Pancreas (tissue), 10 donors: Measurements from ENCODE around the gene LRP1B. TPM values are rescaled to one million over a fixed set of nuclear protein-coding genes. Genes with fewer than 3 reads are reported as not detected.

ENCODE experiments used
- ATAC-seq, 4 donors: fragments of 200-7000 bp; cut with Tn5 transposase; one replicate each; pipeline versions ENCODE4 v1.8.0 to v1.9.1; 2020; ENCODE audit warnings: mild to moderate bottlenecking in 4 of 4, moderate library complexity in 4 of 4
- DNase-seq, 6 donors: peaks; one replicate each; pipeline ENCODE4 v3.0.0-alpha.2; 2020
- FAIRE-seq: peaks from 2 replicates; lab custom pipeline; 2012; peaks lifted over from hg19 to GRCh38; lab: Jason Lieb, UNC
- H3K27ac ChIP-seq, 4 donors: fragments of 200-600 bp; sonication (generic); 1 replicate in 3 of 4; 2 replicates in 1 of 4; pipeline versions ENCODE4 v1.5.0 to v1.8.0; 2020
- H3K27me3 ChIP-seq, 4 donors: fragments of 200-600 bp; one replicate each; pipeline ENCODE4 v1.8.0; 2021
- H3K36me3 ChIP-seq, 3 donors: fragments of 200-600 bp; sonication (generic) in 1 of 3; one replicate each; pipeline versions ENCODE4 v1.5.0 to v1.8.0; 2020 to 2021
- H3K4me1 ChIP-seq, 3 donors: fragments of 200-600 bp; one replicate each; pipeline ENCODE4 v1.8.0; 2021
- H3K4me3 ChIP-seq, 4 donors: fragments of 200-600 bp; sonication (generic) in 2 of 4; one replicate each; pipeline versions ENCODE4 v1.5.0 to v1.8.0; 2020 to 2021
- H3K9me3 ChIP-seq, 4 donors: fragments of 200-600 bp; one replicate each; pipeline ENCODE4 v1.8.0; 2021
- WGBS, 2 donors: extraction: QIAGEN DNeasy Blood & Tissue Kit; methylation state at CpG; one replicate each; pipeline ENCODE4 v1.1.7; 2013; 5-methylcytosine and 5-hydroxymethylcytosine counted together
- intact Hi-C, 3 donors: fragments of 100-400 bp; cut with DNase I; formaldehyde crosslinking; loops; one replicate each; pipeline versions ENCODE4 v1.11.1 to v1.14.2; 2022
- polyA plus RNA-seq, 2 donors: library from polyadenylated mRNA; stranded (reverse); fragments of 200-250 nt; gene quantifications; one replicate each; pipeline ENCODE4 v1.2.3, GENCODE V29; 2013
- total RNA-seq, 6 donors: library from RNA; stranded (reverse); fragmentation: NEBNext Ultra II Directional in 4 of 6; extraction: Animal tissue kit (Norgen Biotek cat#: 25700) in 4 of 6; gene quantifications; one replicate each; pipeline versions ENCODE4 v1.2.1 to v1.2.4, GENCODE V29; 2021 to 2023
- TF ChIP-seq, protein P1 (sequence below), 4 donors: fragments of 200-600 bp; sonication (generic) in 3 of 4; IDR thresholded peaks; one replicate each; pipeline versions ENCODE4 v1.5.0 to v1.8.0; 2021; ENCODE audit warnings: antibody characterized with exemption in 4 of 4
- donor health status: healthy with polysubstance abuse.
- donor health status: DM: no; HTN: no; CAD: no; lungs with moderate emphysema.
- donor health status: DM: no; HTN: no; CAD: no.
- donor health status: control.
- donor health status: control.
- donor health status: Bipolar disorder and iron deficiency.
- donor health status: DM: yes; HTN: yes; CAD: no.
- donor health status: DM: no; HTN: no; CAD: no.
- donor health status: DM: no; HTN: no; CAD: no.
- donor health status: DM: yes; HTN: yes; CAD: no.

Gene LRP1B
- total and polyA plus RNA-seq, 8 donors = 0.06 to 0.55 (median 0.25) TPM

DNA sequence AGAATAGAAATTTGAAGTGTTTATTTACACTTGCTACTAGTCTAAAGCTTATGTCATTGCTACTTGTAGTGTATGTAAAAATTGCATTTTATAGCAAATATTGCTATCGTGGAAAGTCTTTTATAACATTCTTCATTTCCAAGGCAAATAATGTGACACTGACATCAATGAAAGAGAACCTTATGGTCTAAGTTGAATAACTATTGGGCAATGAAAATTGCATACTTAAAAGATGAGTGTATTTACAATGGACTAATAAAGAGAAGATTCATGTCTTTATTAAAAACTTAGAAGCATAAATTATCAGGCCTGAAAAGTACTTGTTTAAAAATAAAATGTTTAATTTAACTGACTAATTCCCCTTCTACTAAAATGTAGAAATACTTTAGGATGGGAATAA, 82.2 kb downstream of the LRP1B start:
- H3K27me3 ChIP-seq = no peaks in the 10 kb centered on the region
- ATAC-seq (no peak), FAIRE-seq (no peak), DNase-seq (no peak)
- H3K9me3 ChIP-seq = no peaks in the 10 kb centered on the region
- 23 to 28% methylated on average over 1 of the region's 1 CpG for WGBS, 2 donors
- intact Hi-C loops = no loop called here
- H3K4me1 ChIP-seq = no peaks in the 10 kb centered on the region
- TF ChIP-seq, protein P1, sequence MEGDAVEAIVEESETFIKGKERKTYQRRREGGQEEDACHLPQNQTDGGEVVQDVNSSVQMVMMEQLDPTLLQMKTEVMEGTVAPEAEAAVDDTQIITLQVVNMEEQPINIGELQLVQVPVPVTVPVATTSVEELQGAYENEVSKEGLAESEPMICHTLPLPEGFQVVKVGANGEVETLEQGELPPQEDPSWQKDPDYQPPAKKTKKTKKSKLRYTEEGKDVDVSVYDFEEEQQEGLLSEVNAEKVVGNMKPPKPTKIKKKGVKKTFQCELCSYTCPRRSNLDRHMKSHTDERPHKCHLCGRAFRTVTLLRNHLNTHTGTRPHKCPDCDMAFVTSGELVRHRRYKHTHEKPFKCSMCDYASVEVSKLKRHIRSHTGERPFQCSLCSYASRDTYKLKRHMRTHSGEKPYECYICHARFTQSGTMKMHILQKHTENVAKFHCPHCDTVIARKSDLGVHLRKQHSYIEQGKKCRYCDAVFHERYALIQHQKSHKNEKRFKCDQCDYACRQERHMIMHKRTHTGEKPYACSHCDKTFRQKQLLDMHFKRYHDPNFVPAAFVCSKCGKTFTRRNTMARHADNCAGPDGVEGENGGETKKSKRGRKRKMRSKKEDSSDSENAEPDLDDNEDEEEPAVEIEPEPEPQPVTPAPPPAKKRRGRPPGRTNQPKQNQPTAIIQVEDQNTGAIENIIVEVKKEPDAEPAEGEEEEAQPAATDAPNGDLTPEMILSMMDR (IDR thresholded peaks at IDR 0.05) = no peak
- no peak overlapping the region for H3K27ac ChIP-seq
- no peak overlapping the region for H3K4me3 ChIP-seq
- H3K36me3 ChIP-seq = no peaks in the 10 kb centered on the region

DNA sequence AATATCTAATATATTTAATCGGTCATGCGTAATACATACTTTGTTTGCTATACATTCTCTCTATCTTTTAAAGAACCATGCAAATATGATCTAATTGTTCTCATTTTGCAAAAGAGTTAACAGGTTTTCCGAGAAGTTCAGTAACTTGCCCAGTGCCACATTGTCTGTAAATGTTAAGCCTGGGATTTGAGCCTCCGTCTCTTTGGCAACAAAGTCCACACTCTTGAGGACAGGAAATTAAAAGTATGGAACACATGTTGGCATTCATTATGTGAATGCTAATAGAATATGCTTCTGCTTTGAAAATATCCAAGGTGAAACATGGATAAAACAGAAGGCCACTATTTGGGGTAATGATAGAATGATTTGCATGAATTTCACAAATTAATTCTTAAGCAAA, 85.2 kb downstream of the LRP1B start:
- FAIRE-seq (no peak), ATAC-seq (no peak), DNase-seq (no peak)
- TF ChIP-seq, protein P1 (IDR thresholded peaks at IDR 0.05) = no peak
- intact Hi-C loops = no loop called here
- Histone ChIP-seq H3K27ac (no peak overlapping the region), H3K4me1 (no peaks in the 10 kb centered on the region), H3K27me3 (no peaks in the 10 kb centered on the region), H3K4me3 (no peak overlapping the region), H3K36me3 (no peaks in the 10 kb centered on the region), H3K9me3 (no peaks in the 10 kb centered on the region)
- WGBS, 2 donors = 72 to 82% methylated on average over 4 of the region's 4 CpGs

DNA sequence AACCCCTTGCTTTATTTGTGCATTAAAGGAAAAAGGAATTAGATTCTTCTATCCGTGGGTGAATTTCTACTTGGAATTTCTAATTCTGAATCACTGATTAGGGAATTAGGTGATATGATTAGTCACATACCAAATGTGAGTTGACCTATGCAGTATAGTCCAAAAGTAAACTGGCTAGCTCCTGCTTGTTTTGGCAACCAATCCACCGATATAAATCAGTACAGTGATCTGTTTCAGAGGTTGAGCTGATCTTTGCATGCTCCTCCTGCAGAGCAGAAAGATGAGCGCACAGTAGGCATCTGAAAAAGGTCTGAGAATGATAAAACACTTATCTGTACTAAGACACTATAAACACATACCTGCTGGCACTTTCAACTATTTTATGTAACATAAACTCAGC, 86.6 kb downstream of the LRP1B start:
- H3K27ac ChIP-seq = no peak overlapping the region
- FAIRE-seq = no peak
- intact Hi-C loops = no loop called here

DNA sequence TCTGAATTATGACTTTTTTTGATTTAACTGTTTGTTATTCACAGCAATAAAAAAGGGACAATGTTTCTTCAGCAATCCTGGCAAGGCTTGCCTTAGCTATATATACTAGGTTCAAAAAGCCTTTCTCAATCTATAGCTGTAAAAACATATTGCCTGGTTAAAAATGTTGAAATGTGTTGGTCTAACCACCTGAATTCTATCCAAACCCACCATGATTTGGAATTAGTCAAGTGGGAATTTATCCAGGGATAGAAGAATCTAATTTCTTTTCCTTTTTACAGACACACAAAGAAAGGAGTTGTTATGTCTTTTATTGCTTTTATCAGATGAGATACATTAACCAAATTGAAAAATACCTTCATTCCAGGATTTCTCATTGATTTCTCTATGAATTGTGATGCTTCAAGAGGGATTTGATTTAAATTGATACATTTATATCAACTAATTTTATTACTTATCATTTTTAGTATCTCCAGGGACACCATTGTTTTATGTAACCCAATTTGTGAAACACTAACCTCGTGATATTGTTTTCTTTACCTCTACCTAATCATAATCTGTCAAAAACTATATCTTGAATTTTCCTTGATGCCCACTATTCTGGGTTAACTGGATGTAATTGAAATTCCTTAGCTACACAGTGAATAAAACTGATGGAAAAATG, 88.1 kb downstream of the LRP1B start:
- FAIRE-seq (no peak), DNase-seq (no peak), ATAC-seq (no peak)
- intact Hi-C loops = no loop called here
- TF ChIP-seq, protein P1 (IDR thresholded peaks at IDR 0.05) = no peak
- Histone ChIP-seq H3K4me1 (no peaks in the 10 kb centered on the region), H3K27ac (no peak overlapping the region), H3K9me3 (no peaks in the 10 kb centered on the region), H3K27me3 (no peaks in the 10 kb centered on the region), H3K36me3 (no peaks in the 10 kb centered on the region), H3K4me3 (no peak overlapping the region)
- 37 to 43% methylated on average over 1 of the region's 1 CpG for WGBS, 2 donors

More for the DNA sequence above, 86.6 kb downstream of the LRP1B start:
- TF ChIP-seq, protein P1 (IDR thresholded peaks at IDR 0.05) = no peak
- 25 to 35% methylated on average over 3 of the region's 3 CpGs for WGBS, 2 donors
- Histone ChIP-seq H3K9me3 (no peaks in the 10 kb centered on the region), H3K4me1 (no peaks in the 10 kb centered on the region), H3K4me3 (no peak overlapping the region), H3K27me3 (no peaks in the 10 kb centered on the region), H3K36me3 (no peaks in the 10 kb centered on the region)
- no peak for ATAC-seq
- DNase-seq = no peak

DNA sequence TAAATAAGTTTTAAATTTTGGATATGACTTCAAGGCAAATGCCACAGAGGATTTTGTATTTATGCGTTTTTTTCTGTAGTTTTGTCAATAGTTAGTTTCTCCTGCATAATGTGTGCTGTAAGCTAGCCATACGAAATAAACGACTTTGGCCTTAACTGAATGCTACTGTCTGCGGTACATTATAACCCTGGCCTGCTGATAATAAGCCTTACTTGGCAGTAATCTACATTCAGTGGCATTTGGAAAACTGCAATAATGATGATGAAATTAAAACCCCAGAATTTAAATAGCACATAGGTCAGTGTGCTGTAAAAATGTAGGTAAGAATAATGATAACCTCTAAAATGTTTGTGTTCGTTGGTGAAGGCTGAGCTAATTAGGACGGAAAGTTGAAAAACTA, 88.8 kb downstream of the LRP1B start:
- no peak for FAIRE-seq
- H3K4me3 ChIP-seq = no peak overlapping the region
- no peaks in the 10 kb centered on the region for H3K9me3 ChIP-seq
- no peaks in the 10 kb centered on the region for H3K4me1 ChIP-seq
- intact Hi-C loops = no loop called here
- no peaks in the 10 kb centered on the region for H3K36me3 ChIP-seq
- TF ChIP-seq, protein P1 (IDR thresholded peaks at IDR 0.05) = no peak
- DNase-seq = no peak
- WGBS, 2 donors = 65 to 70% methylated on average over 6 of the region's 6 CpGs
- H3K27me3 ChIP-seq = no peaks in the 10 kb centered on the region
- ATAC-seq = no peak
- no peak overlapping the region for H3K27ac ChIP-seq
